Progenitor cell of endocrine pancreas (in vitro differentiated cells): ENCODE results near the gene REEP5. TPM values are rescaled to one million over a fixed set of nuclear protein-coding genes. Genes with fewer than 3 reads are reported as not detected.

Experiments
- DNase-seq: peaks from one replicate; pipeline ENCODE4 v3.0.0; 2021; ENCODE audit warnings: low spot score; ENCODE audit not compliant: unreplicated experiment
- H3K27ac Mint-ChIP-seq: 2 replicates; pipeline ENCODE4 v1.8.0; 2021; ENCODE audit warnings: mild to moderate bottlenecking, moderate library complexity, mixed read lengths
- H3K27me3 Mint-ChIP-seq: 2 replicates; pipeline ENCODE4 v1.8.0; 2021; ENCODE audit warnings: mixed read lengths
- H3K36me3 Mint-ChIP-seq: 2 replicates; pipeline ENCODE4 v1.8.0; 2022; ENCODE audit warnings: mixed read lengths; ENCODE audit not compliant: insufficient read depth
- H3K4me1 Mint-ChIP-seq: 2 replicates; pipeline ENCODE4 v1.8.0; 2021; ENCODE audit warnings: low read depth, mixed read lengths
- H3K4me3 Mint-ChIP-seq: 2 replicates; pipeline ENCODE4 v1.8.0; 2021; ENCODE audit warnings: low read depth, mild to moderate bottlenecking, moderate library complexity, mixed read lengths
- H3K9me3 Mint-ChIP-seq: 2 replicates; pipeline ENCODE4 v1.8.0; 2021; ENCODE audit warnings: low read depth, mixed read lengths
- CTCF ChIP-seq: fragments of 200-600 bp; sonication (generic); IDR thresholded peaks from one replicate; pipeline ENCODE4 v1.5.0; 2021; ENCODE audit warnings: antibody characterized with exemption, mild to moderate bottlenecking; ENCODE audit not compliant: unreplicated experiment
- total RNA-seq: library from RNA; stranded (reverse); gene quantifications from 2 replicates; pipeline ENCODE4 v1.2.1, GENCODE V29; 2021

The REEP5 gene
- total RNA-seq, 1 donor from 2014 or later = 33.8 TPM

GRCh38 chr5:112957036-112957808 lies 35.2 kb upstream of the REEP5 start:
- Mint-ChIP-seq H3K36me3 (peaks cover 2% of the 10 kb centered on the region), H3K4me1 (peaks cover 3% of the 10 kb centered on the region), H3K27ac (no peak overlapping the region), H3K4me3 (no peak overlapping the region), H3K27me3 (no peaks in the 10 kb centered on the region), H3K9me3 (peaks cover 4% of the 10 kb centered on the region)
- no peak for TF ChIP-seq CTCF
- no peak for DNase-seq

GRCh38 chr5:112956606-112957005 lies 34.6 kb upstream of the REEP5 start:
- peaks cover 2% of the 10 kb centered on the region for H3K36me3 Mint-ChIP-seq

GRCh38 chr5:112951124-112951702 lies 29.2 kb upstream of the REEP5 start:
- Mint-ChIP-seq H3K4me1 (no peaks in the 10 kb centered on the region), H3K27ac (no peak overlapping the region), H3K27me3 (no peaks in the 10 kb centered on the region), H3K9me3 (peaks cover 4% of the 10 kb centered on the region), H3K4me3 (no peak overlapping the region), H3K36me3 (peaks cover 2% of the 10 kb centered on the region)
- no peak for DNase-seq
- no peak for TF ChIP-seq CTCF

More at GRCh38 chr5:112956606-112957005, 34.6 kb upstream of the REEP5 start:
- no peak for TF ChIP-seq CTCF
- Mint-ChIP-seq H3K9me3 (peaks cover 4% of the 10 kb centered on the region), H3K27me3 (no peaks in the 10 kb centered on the region), H3K4me1 (peaks cover 3% of the 10 kb centered on the region), H3K27ac (no peak overlapping the region), H3K4me3 (no peak overlapping the region)
- no peak for DNase-seq

GRCh38 chr5:112948458-112948857 lies 26.4 kb upstream of the REEP5 start:
- H3K27me3 Mint-ChIP-seq = no peaks in the 10 kb centered on the region
- H3K36me3 Mint-ChIP-seq = peaks cover under 1% of the 10 kb centered on the region
- no peaks in the 10 kb centered on the region for H3K4me1 Mint-ChIP-seq
- H3K27ac Mint-ChIP-seq = no peak overlapping the region
- no peak for DNase-seq
- no peak overlapping the region for H3K4me3 Mint-ChIP-seq
- H3K9me3 Mint-ChIP-seq = peaks cover 2% of the 10 kb centered on the region
- TF ChIP-seq CTCF = no peak

GRCh38 chr5:112940670-112941069 lies 18.6 kb upstream of the REEP5 start:
- DNase-seq = no peak
- Mint-ChIP-seq H3K4me1 (no peaks in the 10 kb centered on the region), H3K9me3 (no peaks in the 10 kb centered on the region), H3K36me3 (no peaks in the 10 kb centered on the region), H3K27me3 (no peaks in the 10 kb centered on the region), H3K4me3 (no peak overlapping the region), H3K27ac (no peak overlapping the region)
- TF ChIP-seq CTCF = no peak
